ENCODE measurements around the gene LTBP1.
A peak's percentile ranks its signal among the peaks of the same experiment; 100 is the strongest.

The LTBP1 gene

GRCh38 chr2:33284287-33284686, 337.5 kb downstream of the LTBP1 start:
- no peak overlapping the region for H3K4me3 ChIP-seq (ENCODE audit: low read depth, low read length)
- TF ChIP-seq CTCF (IDR thresholded peaks at IDR 0.05; ENCODE audit: insufficient read depth, low read length, missing control alignments) = no peak
- ChIA-PET POLR2A (no interaction called here), CTCF (interaction anchor here (1.7 kb wide), 1 partner anchor 16 kb away, joined by 4 read pairs; no protein-coding TSS in a partner anchor)
- no peak for DNase-seq (ENCODE audit: low read depth, low spot score)

- CTCF ChIA-PET = interaction anchor here (1.2 kb wide), 1 partner anchor 295 kb away, joined by 4 read pairs; no protein-coding TSS in a partner anchor
- H3K4me3 ChIP-seq (ENCODE audit: low read depth, low read length) = no peak overlapping the region
- DNase-seq (ENCODE audit: low read depth, low spot score) = no peak
- POLR2A ChIA-PET = no interaction called here
- no peak for TF ChIP-seq CTCF (IDR thresholded peaks at IDR 0.05; ENCODE audit: insufficient read depth, low read length, missing control alignments)
These were observed 340.8 kb downstream of the LTBP1 start for GRCh38 chr2:33287507-33288005.

- no peak for DNase-seq (ENCODE audit: low read depth, low spot score)
- ChIA-PET POLR2A (no interaction called here), CTCF (interaction anchor here (1.2 kb wide), 1 partner anchor 295 kb away, joined by 4 read pairs; no protein-coding TSS in a partner anchor)
- TF ChIP-seq CTCF (IDR thresholded peaks at IDR 0.05; ENCODE audit: insufficient read depth, low read length, missing control alignments) = no peak
- no peak overlapping the region for H3K4me3 ChIP-seq (ENCODE audit: low read depth, low read length)
These were observed 341.3 kb downstream of the LTBP1 start for GRCh38 chr2:33288011-33288410.

GRCh38 chr2:33289961-33290360, 343.2 kb downstream of the LTBP1 start:
- DNase-seq (ENCODE audit: low read depth, low spot score) = no peak
- no peak for TF ChIP-seq CTCF (IDR thresholded peaks at IDR 0.05; ENCODE audit: insufficient read depth, low read length, missing control alignments)
- ChIA-PET POLR2A (no interaction called here), CTCF (interaction anchor here (1.0 to 1.5 kb wide), 3 partner anchors 21 to 293 kb away, joined by 3 to 6 read pairs (median 3); no protein-coding TSS in a partner anchor)
- no peak overlapping the region for H3K4me3 ChIP-seq (ENCODE audit: low read depth, low read length)

- ChIA-PET CTCF (no interaction called here), POLR2A (interaction anchor here (0.6 kb wide), 1 partner anchor 12 kb away, joined by 6 read pairs; no protein-coding TSS in a partner anchor)
- no peak overlapping the region; the same call in 1 of the 2 replicates for H3K4me3 ChIP-seq (ENCODE audit: low read depth, low read length)
These were observed 344.7 kb downstream of the LTBP1 start for GRCh38 chr2:33291278-33292013.

More at GRCh38 chr2:33291278-33292013, 344.7 kb downstream of the LTBP1 start:
- TF ChIP-seq CTCF (IDR thresholded peaks at IDR 0.05; ENCODE audit: insufficient read depth, low read length, missing control alignments) = no peak
- peak; percentile 89 for DNase-seq (ENCODE audit: low read depth, low spot score)
